NCI-H748 treated with DMSO at 0.1 percent for 48 hours (cell line): ENCODE results near the gene MBD6.

Experiments used
- DNase-seq: peaks from one replicate; lab custom pipeline; 2025; lab: John Stamatoyannopoulos, UW

The MBD6 gene, protein sequence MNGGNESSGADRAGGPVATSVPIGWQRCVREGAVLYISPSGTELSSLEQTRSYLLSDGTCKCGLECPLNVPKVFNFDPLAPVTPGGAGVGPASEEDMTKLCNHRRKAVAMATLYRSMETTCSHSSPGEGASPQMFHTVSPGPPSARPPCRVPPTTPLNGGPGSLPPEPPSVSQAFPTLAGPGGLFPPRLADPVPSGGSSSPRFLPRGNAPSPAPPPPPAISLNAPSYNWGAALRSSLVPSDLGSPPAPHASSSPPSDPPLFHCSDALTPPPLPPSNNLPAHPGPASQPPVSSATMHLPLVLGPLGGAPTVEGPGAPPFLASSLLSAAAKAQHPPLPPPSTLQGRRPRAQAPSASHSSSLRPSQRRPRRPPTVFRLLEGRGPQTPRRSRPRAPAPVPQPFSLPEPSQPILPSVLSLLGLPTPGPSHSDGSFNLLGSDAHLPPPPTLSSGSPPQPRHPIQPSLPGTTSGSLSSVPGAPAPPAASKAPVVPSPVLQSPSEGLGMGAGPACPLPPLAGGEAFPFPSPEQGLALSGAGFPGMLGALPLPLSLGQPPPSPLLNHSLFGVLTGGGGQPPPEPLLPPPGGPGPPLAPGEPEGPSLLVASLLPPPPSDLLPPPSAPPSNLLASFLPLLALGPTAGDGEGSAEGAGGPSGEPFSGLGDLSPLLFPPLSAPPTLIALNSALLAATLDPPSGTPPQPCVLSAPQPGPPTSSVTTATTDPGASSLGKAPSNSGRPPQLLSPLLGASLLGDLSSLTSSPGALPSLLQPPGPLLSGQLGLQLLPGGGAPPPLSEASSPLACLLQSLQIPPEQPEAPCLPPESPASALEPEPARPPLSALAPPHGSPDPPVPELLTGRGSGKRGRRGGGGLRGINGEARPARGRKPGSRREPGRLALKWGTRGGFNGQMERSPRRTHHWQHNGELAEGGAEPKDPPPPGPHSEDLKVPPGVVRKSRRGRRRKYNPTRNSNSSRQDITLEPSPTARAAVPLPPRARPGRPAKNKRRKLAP

GRCh38 chr12:57522011-57522886, at the start of gene MBD6:
Gene MBD6, plus strand, starts transcription at chr12:57522824. Its CDS starts 1,480 bp downstream, at chr12:57524304.
- peak; percentile 72 for DNase-seq

DNA sequence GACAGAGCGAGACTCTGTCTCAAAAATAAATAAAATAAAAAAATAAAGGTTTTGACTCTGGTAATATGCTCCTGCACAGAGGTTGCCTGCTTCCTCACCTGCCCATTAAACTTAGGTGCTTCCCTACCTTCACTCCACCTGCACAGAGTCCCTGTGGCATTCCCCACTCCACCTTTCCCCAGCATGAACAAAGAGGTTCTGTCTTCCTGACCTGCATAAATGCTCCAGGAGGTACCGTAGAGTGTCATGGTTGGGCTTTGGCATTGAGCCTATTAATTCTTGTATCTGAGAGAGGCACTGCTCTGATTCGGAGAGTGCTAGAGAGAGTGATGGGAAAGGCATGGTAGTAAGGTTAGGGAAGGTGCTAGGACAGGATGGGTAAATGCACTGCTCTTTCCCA, 49.2 kb upstream of the MBD6 start:
- DNase-seq: no peak

DNA sequence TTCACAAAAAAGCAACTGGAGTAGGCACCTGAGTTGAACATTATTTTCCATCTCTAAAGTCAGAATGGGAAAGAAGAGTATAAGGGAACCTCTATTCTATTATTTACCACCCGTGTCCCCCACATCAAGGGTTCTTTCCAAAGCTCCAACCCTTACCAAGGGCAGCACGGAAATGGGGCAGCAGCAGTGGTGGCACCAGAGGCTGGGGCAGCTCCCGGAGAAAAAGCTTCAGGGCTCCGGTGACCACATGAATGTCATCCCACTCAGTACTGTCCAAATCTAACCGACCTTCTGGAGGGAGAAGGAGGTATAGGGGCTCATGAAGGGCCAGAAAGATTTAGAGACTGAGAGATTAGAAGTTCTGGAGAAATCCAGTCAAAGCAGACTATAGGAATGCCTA, 48.7 kb upstream of the MBD6 start:
- DNase-seq: no peak

DNA sequence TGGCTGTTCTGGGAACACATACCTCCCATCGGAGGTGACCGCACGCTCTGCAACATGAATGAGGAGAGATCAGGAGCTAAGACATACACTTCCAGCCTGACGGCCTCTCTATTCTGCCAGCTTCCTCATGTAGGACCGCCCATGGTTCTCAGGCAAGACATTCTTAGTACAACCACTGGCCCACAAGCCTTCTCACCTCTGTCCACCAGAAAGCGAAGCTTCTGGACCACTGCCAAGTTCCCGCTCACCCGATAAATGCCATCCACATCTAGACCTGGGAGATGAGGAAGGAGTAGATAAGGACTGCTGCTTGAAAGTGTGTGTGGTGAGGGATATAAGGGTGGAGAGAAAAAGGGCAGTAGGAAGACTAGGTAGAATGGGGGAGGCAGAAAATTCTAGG, 48.2 kb upstream of the MBD6 start:
- no peak for DNase-seq

- DNase-seq: no peak
These were observed 47.8 kb upstream of the MBD6 start for GRCh38 chr12:57474862-57475261.

DNA sequence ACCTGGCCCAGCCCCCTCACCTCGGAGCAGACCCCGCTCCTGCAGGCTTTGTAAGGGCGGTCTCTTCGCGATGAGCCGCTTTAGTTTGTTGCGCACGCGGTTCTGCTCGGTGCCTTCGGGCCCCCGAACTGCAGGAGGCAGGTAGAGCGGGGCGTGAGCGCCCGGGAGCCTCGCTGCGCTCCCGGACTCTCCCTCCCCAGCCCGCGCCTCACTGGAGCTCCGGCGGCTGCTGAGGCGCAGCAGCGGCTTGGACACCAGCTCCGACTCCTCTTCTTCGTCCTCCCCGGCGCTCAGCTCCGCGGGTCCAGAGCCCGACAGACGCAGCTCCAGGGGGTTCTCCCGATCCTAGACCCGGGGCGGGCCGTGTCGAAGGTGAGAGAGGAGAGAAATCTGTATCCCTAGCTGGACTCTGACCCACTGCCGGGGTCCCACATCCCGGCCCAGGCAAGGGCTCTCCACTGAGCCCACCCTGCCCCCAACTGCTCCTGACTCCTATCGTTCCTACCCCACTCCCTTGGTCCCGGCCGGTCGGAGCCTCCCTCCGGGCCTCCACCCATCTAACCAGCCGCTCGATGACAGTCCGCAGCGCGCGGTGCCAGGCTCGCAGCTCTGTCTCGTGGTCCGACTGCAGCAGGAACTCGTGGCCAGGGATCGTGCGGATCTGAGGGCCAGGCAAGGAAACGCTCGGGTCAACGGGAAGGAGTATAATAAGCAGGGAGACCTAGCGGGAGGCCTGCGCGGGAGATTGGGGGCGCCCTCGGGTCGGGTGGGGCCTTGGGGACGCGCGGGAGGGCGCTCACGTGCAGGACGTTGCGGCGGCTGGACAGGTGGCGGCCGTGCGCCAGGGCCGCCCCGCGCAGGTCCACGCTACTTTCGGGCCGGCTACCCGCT, 47.1 kb upstream of the MBD6 start:
- DNase-seq: no peak

GRCh38 chr12:57476162-57476992, 46.2 kb upstream of the MBD6 start:
- no peak for DNase-seq

DNA sequence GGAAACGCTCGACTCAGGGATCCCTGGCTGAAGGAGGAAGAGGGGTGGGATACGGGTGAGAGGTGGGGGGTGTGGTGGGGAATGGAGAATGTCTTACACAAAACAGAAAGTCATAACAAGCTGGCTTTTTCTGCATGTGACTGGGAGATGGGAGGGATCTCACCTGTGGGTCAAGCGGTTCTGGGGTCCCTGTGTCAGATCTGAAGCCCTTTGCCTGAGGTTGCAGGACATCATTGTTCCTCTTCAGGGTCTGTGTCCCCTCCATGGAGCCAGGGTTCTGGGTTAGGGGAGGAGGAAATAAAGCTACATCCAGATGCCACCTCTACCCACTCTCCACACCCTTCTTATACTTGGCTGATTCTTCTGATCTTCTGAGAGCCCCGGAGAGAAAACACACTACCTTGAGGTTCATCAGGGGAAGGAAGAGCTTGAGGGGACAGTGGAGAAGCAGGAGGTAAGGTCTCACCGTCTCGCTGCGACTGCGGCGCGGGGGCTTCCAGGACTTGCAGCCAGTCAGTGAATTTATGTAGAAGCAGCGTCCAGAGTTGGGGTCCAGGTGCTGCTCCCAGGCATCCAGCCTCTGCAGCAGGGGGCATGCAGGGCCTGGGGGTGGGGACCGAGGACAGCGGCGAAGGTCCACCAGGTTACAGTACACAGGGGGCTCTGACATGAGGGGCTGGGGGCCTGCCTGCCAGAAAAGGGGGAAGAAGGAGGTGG, 45.5 kb upstream of the MBD6 start:
- no peak for DNase-seq

- DNase-seq: no peak
These were observed 44.6 kb upstream of the MBD6 start for GRCh38 chr12:57477710-57478681.

- DNase-seq: no peak
These were observed 43.6 kb upstream of the MBD6 start for GRCh38 chr12:57479043-57479375.

DNA sequence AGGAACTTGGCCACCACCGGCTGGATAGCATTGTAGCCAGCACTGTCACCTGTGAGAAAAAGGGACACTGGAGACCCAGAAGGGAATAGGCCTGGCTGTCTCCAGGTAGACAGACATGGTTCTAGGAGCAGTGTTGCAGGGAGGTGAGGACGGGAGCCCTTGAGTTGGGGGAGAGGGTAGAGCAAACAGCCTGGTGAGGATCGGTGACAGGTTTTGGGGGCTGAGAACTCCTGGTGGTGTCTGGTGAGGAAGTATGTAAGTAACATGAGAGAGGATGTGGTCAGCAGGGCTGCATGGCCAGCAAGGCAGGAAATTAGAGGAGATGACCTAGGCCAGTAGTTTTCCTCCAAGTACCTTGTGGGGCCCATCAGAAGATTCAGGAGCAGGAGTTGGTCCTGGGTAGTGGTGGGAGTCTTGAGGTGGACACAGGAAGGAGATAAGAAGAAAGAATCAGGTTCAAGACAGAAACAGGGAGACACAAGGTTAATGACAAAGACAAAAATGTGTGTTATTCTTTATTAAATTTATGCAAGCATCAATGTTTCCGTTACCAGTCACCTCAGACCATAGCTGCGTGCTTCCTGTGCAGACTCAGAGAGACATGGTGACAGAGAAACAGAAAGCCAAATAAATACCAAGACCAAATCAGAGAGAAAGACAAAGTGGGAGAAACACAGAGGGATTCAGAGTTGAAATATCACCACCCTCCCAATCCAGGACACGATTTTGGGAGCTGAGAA, 43.1 kb upstream of the MBD6 start, which contains the start of gene ARHGAP9:
Gene ARHGAP9 (minus strand): TSS at position 491 of the 740 bp plus-strand sequence. CDS start 460 bp downstream, at position 31.
- DNase-seq: no peak

DNA sequence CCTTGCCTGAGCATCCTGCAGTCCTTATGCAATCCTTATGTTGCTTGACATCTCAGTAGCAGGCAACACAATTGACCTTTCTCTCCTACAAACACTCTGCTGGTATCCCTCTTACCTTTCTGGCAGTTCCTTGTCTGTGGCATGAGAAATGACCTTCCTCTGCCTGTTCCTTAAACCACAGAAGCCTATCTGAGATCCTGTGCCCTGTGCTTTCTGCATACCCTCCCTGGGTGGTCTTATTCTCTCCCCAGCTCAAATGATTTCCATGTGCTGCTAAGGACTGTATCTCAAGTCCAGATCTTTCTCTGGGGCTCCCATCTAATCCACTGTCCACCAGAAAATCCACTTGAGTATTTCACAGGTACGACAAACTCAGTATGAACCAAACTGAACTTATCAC, 41.0 kb upstream of the MBD6 start:
- no peak for DNase-seq

GRCh38 chr12:57483466-57483865, 39.2 kb upstream of the MBD6 start:
- no peak for DNase-seq

DNA sequence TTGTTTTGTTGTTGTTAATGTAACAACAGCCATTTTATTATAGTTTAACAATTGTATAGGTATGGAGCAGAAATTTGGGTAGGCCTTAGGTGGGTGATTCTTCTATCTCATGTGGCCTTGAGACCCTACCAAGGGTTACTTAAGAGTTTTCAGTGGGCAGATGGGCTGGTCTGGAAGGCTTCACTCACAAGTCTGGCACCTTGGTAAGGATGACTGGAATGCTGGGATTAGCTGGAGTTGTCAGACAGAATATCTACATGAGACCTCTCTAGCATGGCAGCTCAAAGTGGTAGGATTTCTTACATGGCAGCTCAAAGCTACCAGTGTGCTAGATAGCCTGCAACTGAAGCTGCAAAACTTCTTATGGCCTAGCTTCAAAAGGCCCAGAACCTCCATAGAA, 36.9 kb upstream of the MBD6 start:
- no peak for DNase-seq

DNA sequence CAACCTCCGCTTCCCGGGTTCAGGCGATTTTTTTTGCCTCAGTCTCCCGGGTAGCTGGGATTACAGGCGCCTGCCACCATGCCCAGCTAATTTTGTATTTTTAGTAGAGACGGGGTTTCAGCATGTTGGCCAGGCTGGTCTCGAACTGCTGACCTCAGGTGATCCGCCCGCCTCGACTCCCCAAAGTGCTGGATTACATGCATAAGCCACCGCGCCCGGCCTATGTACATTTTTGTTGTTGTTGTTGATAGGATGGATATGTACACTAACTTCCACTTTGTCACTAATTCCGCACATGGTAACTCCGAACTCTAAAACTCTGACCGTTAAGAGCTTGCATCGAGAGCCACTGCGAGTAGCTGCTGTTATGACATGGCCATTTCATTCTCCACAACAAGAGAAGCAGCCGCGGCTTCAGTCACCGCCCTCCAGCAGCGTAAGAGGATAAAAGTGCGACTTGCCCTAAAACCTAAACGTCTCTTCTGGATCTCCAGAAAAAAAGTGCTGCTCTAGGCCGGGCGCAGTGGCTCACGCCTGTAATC, 35.5 kb upstream of the MBD6 start:
- no peak for DNase-seq

- peak; percentile 92 for DNase-seq
These were observed 34.8 kb upstream of the MBD6 start, which contains the start of gene MARS1 for GRCh38 chr12:57487597-57488401. Gene MARS1, plus strand, starts transcription at chr12:57488068. Its CDS starts 23 bp downstream, at chr12:57488091.
